Gastroesophageal sphincter (tissue), 4 donors: ENCODE results near the gene TBC1D32. TPM values are rescaled to one million over a fixed set of nuclear protein-coding genes. Genes with fewer than 3 reads are reported as not detected.

Source experiments
- ATAC-seq: fragments of 150-250 bp; one replicate; pipeline ENCODE4 v1.9.1; 2016; ENCODE audit warnings: mild to moderate bottlenecking, moderate library complexity
- H3K27ac ChIP-seq, 4 donors: fragments of 200-600 bp; sonication (generic) in 3 of 4; 1 replicate in 3 of 4; 2 replicates in 1 of 4; pipeline ENCODE4 v1.5.1; 2016 to 2019
- H3K27me3 ChIP-seq: fragments of 200-600 bp; sonication (generic); one replicate; pipeline ENCODE4 v1.5.1; 2019
- H3K36me3 ChIP-seq, 2 donors: fragments of 200-600 bp; sonication (generic); one replicate each; pipeline ENCODE4 v1.5.1; 2019; ENCODE audit warnings: control low read depth in 1 of 2
- H3K4me1 ChIP-seq, 3 donors: fragments of 200-600 bp; sonication (generic); 1 replicate in 2 of 3; 2 replicates in 1 of 3; pipeline ENCODE4 v1.5.1; 2016 to 2019; ENCODE audit warnings: control low read depth in 2 of 3
- H3K4me3 ChIP-seq, 2 donors: fragments of 200-600 bp; sonication (generic); one replicate each; pipeline ENCODE4 v1.5.1; 2019; ENCODE audit warnings: mild to moderate bottlenecking in 1 of 2, moderate library complexity in 1 of 2
- H3K9me3 ChIP-seq, 3 donors: fragments of 200-600 bp; sonication (generic); one replicate each; pipeline ENCODE4 v1.5.1; 2017 to 2019; ENCODE audit warnings: control low read depth in 2 of 3
- CTCF ChIP-seq, 4 experiments: fragments of 200-600 bp in 2 of 4; fragments of 450-650 bp in 2 of 4; sonication (generic) in 1 of 4; IDR thresholded peaks; one replicate each; pipeline ENCODE4 v1.5.1; 2017 to 2019; ENCODE audit warnings: antibody characterized with exemption in 4 of 4, mild to moderate bottlenecking in 2 of 4, moderate library complexity in 2 of 4
- EP300 ChIP-seq: sonication (generic); formaldehyde crosslinking; IDR thresholded peaks from one replicate; pipeline ENCODE4 v1.6.1; 2017; ENCODE audit warnings: antibody characterized with exemption, mild to moderate bottlenecking
- POLR2A ChIP-seq, 2 donors: fragments of 450-650 bp; IDR thresholded peaks; one replicate each; pipeline ENCODE4 v1.6.1; 2017; ENCODE audit warnings: antibody characterized with exemption in 2 of 2, mild to moderate bottlenecking in 2 of 2, moderate library complexity in 1 of 2
- POLR2AphosphoS5 ChIP-seq: sonication (generic); formaldehyde crosslinking; IDR thresholded peaks from one replicate; pipeline ENCODE4 v1.6.1; 2017; ENCODE audit warnings: antibody characterized with exemption
- WGBS, 2 donors: methylation state at CpG; one replicate each; pipeline ENCODE4 v1.1.5; 2018; ENCODE audit warnings: low coverage in 1 of 2; 5-methylcytosine and 5-hydroxymethylcytosine counted together
- total RNA-seq, 4 donors: library from RNA; depleted of rRNA; stranded (reverse); fragments of >200 nt; gene quantifications; one replicate each; pipeline ENCODE4 v1.1.0, GENCODE V29; 2016

Gene TBC1D32
- total RNA-seq, 4 donors from 2014 or later: 1.7 to 9.7 (median 3.7) TPM

GRCh38 chr6:121160276-121160675 is 174.0 kb downstream of the TBC1D32 start:
- H3K9me3 ChIP-seq: peaks cover 0 to 17% (median 0%) of the 10 kb centered on the region in 3 donors
- H3K4me3 ChIP-seq: no peak overlapping the region
- H3K36me3 ChIP-seq: peaks cover 0 to 28% of the 10 kb centered on the region in 2 donors
- 72 to 100% methylated on average over 2 of the region's 2 CpGs for whole genome bisulfite sequencing, 2 donors
- H3K27ac ChIP-seq: no peak overlapping the region
- H3K4me1 ChIP-seq: no peaks in the 10 kb centered on the region
- ATAC-seq: no peak
- TF ChIP-seq POLR2A (IDR thresholded peaks at IDR 0.05) (no peak), EP300 (no peak), POLR2AphosphoS5 (no peak), CTCF (IDR thresholded peaks at IDR 0.05) (no peak)
- no peaks in the 10 kb centered on the region for H3K27me3 ChIP-seq

DNA sequence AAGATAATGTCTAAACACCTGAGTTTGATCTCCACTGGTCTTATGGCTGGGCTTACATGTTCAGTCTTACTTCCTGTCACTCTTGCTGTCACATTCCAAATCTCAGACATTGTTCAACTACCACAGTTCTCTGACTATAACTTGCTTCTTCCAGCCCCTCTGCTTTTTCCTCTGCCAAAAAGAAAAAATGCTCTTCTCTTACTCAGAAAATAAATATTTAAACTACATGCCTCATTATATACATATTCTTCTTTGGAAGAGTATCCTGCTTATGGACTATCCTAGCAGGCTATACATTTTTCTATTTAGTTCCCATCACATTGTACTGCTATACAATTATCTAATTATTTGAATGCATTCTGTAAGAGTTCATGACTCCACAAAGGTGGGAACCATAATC is 175.4 kb downstream of the TBC1D32 start:
- Histone ChIP-seq H3K36me3 (peaks cover 0 to 39% of the 10 kb centered on the region in 2 donors), H3K27me3 (no peaks in the 10 kb centered on the region), H3K27ac (no peak overlapping the region), H3K4me1 (no peaks in the 10 kb centered on the region), H3K9me3 (peaks cover 0 to 17% (median 0%) of the 10 kb centered on the region in 3 donors), H3K4me3 (no peak overlapping the region)
- no peak for ATAC-seq
- no peak for TF ChIP-seq POLR2AphosphoS5
- no peak for TF ChIP-seq EP300
- no peak for TF ChIP-seq POLR2A (IDR thresholded peaks at IDR 0.05)
- TF ChIP-seq CTCF (IDR thresholded peaks at IDR 0.05): no peak

GRCh38 chr6:121158438-121158837 is 175.8 kb downstream of the TBC1D32 start:
- peaks cover 0 to 44% of the 10 kb centered on the region in 2 donors for H3K36me3 ChIP-seq
- no peak for ATAC-seq
- H3K4me1 ChIP-seq: no peaks in the 10 kb centered on the region
- peaks cover 0 to 20% (median 0%) of the 10 kb centered on the region in 3 donors for H3K9me3 ChIP-seq
- no peak for TF ChIP-seq EP300
- TF ChIP-seq POLR2AphosphoS5: no peak
- no peak for TF ChIP-seq POLR2A (IDR thresholded peaks at IDR 0.05)
- no peak for TF ChIP-seq CTCF (IDR thresholded peaks at IDR 0.05)
- no peaks in the 10 kb centered on the region for H3K27me3 ChIP-seq
- no peak overlapping the region for H3K4me3 ChIP-seq
- H3K27ac ChIP-seq: no peak overlapping the region

GRCh38 chr6:121157906-121158305 is 176.4 kb downstream of the TBC1D32 start:
- Histone ChIP-seq H3K9me3 (peaks cover 0 to 25% (median 0%) of the 10 kb centered on the region in 3 donors), H3K27me3 (no peaks in the 10 kb centered on the region), H3K4me1 (no peaks in the 10 kb centered on the region), H3K36me3 (peaks cover 0 to 49% of the 10 kb centered on the region in 2 donors), H3K27ac (no peak overlapping the region), H3K4me3 (no peak overlapping the region)
- TF ChIP-seq POLR2AphosphoS5 (no peak), CTCF (IDR thresholded peaks at IDR 0.05) (no peak), EP300 (no peak), POLR2A (IDR thresholded peaks at IDR 0.05) (no peak)
- no peak for ATAC-seq
- 81 to 100% methylated on average over 1 of the region's 1 CpG for WGBS, 2 donors

GRCh38 chr6:121143476-121143875 is 190.8 kb downstream of the TBC1D32 start:
- TF ChIP-seq CTCF (IDR thresholded peaks at IDR 0.05): no peak
- TF ChIP-seq POLR2AphosphoS5: no peak
- no peak for ATAC-seq
- no peaks in the 10 kb centered on the region for H3K4me1 ChIP-seq
- H3K9me3 ChIP-seq: peaks cover 0 to 13% (median 0%) of the 10 kb centered on the region in 3 donors
- H3K27ac ChIP-seq: no peak overlapping the region
- 83 to 86% methylated on average over 2 of the region's 2 CpGs for WGBS, 2 donors
- H3K36me3 ChIP-seq: no peaks in the 10 kb centered on the region
- H3K27me3 ChIP-seq: no peaks in the 10 kb centered on the region
- H3K4me3 ChIP-seq: no peak overlapping the region
